Upper lobe of right lung (tissue), 1 donor: ENCODE measurements around the gene IGF1R. TPM values are rescaled to one million over a fixed set of nuclear protein-coding genes. Genes with fewer than 3 reads are reported as not detected.

ENCODE experiments used
- ATAC-seq: fragments of 200-7000 bp; cut with Tn5 transposase; one replicate; pipeline ENCODE4 v1.9.1; 2020; ENCODE audit warnings: mild to moderate bottlenecking, moderate library complexity
- DNase-seq: peaks from one replicate; pipeline ENCODE4 v3.0.0-alpha.2; 2020
- H3K27ac ChIP-seq: fragments of 200-600 bp; one replicate; pipeline ENCODE4 v1.8.0; 2022
- H3K27me3 ChIP-seq: fragments of 200-600 bp; one replicate; pipeline ENCODE4 v1.8.0; 2022; ENCODE audit warnings: mild to moderate bottlenecking
- H3K36me3 ChIP-seq: fragments of 200-600 bp; one replicate; pipeline ENCODE4 v1.8.0; 2022
- H3K4me1 ChIP-seq: fragments of 200-600 bp; one replicate; pipeline ENCODE4 v1.8.0; 2022
- H3K4me3 ChIP-seq: fragments of 200-600 bp; one replicate; pipeline ENCODE4 v1.8.0; 2022; ENCODE audit warnings: mild to moderate bottlenecking
- H3K9me3 ChIP-seq: fragments of 200-600 bp; one replicate; pipeline ENCODE4 v1.8.0; 2022
- CTCF ChIP-seq: fragments of 200-600 bp; IDR thresholded peaks from one replicate; pipeline ENCODE4 v1.8.0; 2022; ENCODE audit warnings: antibody characterized with exemption
- intact Hi-C: fragments of 100-400 bp; cut with DNase I; formaldehyde crosslinking; loops from one replicate; pipeline ENCODE4 v1.11.0; 2022
- total RNA-seq: library from RNA; stranded (reverse); fragmentation: NEBNext Ultra II Directional; extraction: Animal tissue kit (Norgen Biotek cat#: 25700); gene quantifications from one replicate; pipeline ENCODE4 v1.2.1, GENCODE V29; 2021
- donor health status: DM: no; HTN: yes; CAD: no; lungs with severe emphysema.

Gene IGF1R
- total RNA-seq, 1 donor from 2014 or later, result 40.0 TPM

- DNase-seq, result no peak
- peak; percentile 15 for ATAC-seq
These were observed 160.9 kb downstream of the IGF1R start for GRCh38 chr15:98809273-98809672.

DNA sequence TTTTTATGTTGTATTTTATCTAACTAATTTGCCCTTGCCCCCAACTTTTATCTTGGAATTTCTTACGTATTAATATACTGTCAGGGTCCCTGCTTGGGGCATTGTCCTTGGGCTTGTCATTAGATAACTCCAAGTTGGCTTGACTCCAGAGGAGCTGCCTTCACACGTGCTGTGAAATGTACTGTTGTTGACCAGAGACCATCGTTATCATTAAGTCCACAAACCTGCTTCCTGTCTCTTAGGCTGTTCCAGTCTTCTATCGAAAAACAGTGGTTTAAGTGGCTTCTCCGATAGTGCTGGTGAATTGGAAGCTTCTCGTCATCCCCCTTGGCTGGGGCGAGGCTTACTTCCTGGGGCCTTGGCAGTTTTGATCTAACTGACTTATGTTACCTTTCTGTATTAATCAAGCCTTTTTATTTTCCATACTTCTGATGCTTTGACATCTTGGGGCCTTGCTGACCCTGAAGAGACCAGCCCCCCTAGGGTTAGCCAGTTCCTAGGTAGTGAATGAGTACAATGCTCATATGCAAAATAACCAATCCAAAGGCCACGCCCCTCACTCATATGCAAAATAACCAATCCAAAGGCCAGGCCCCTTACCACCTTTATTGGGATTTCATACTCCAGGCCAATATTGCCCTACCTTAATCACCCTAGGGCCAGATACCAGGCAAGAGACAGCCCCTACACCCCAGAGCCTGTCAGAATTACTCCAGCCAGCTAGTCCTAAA, 164.5 kb downstream of the IGF1R start:
- H3K4me3 ChIP-seq, result no peak overlapping the region
- no peaks in the 10 kb centered on the region for H3K9me3 ChIP-seq
- no peaks in the 10 kb centered on the region for H3K36me3 ChIP-seq
- peaks cover 7% of the 10 kb centered on the region for H3K4me1 ChIP-seq
- H3K27ac ChIP-seq, result no peak overlapping the region
- intact Hi-C loops, result no loop called here
- DNase-seq, result no peak
- no peak for TF ChIP-seq CTCF
- no peaks in the 10 kb centered on the region for H3K27me3 ChIP-seq
- no peak for ATAC-seq

More at GRCh38 chr15:98809273-98809672, 160.9 kb downstream of the IGF1R start:
- TF ChIP-seq CTCF, result no peak
- Histone ChIP-seq H3K4me3 (no peak overlapping the region), H3K36me3 (no peaks in the 10 kb centered on the region), H3K4me1 (peaks cover 7% of the 10 kb centered on the region), H3K27me3 (no peaks in the 10 kb centered on the region), H3K9me3 (no peaks in the 10 kb centered on the region), H3K27ac (no peak overlapping the region)
- intact Hi-C loops, result no loop called here

- H3K27ac ChIP-seq, result no peak overlapping the region
These were observed 165.6 kb downstream of the IGF1R start for GRCh38 chr15:98813951-98814350.

DNA sequence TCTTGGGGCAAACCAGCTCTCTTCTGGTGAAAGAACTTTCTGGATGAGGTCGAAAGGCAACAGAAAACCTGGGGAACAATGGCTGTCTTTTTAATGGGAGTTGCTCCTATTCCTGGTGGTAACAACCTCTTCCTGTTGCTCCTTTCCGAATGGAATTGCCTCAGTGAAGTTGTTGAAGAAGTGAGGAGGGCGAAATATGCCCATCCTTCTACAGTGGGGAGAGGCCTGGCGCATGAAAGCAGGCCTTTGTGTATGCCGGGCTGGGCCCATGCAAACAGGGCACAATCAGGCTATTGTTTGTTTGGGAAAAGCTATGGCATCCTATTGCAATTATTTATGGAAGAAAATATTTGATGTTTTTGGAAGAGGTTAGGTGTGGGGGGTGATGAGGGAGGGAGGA, 166.9 kb downstream of the IGF1R start:
- intact Hi-C loops, result no loop called here
- no peak overlapping the region for H3K27ac ChIP-seq
- H3K9me3 ChIP-seq, result no peaks in the 10 kb centered on the region
- no peak for DNase-seq
- no peaks in the 10 kb centered on the region for H3K27me3 ChIP-seq
- no peak for TF ChIP-seq CTCF
- ATAC-seq, result no peak
- no peak overlapping the region for H3K4me3 ChIP-seq
- H3K4me1 ChIP-seq, result no peaks in the 10 kb centered on the region
- H3K36me3 ChIP-seq, result no peaks in the 10 kb centered on the region

More at GRCh38 chr15:98813951-98814350, 165.6 kb downstream of the IGF1R start:
- Histone ChIP-seq H3K36me3 (no peaks in the 10 kb centered on the region), H3K4me3 (no peak overlapping the region), H3K4me1 (peaks cover 6% of the 10 kb centered on the region), H3K9me3 (no peaks in the 10 kb centered on the region), H3K27me3 (no peaks in the 10 kb centered on the region)
- DNase-seq (no peak), ATAC-seq (no peak)
- intact Hi-C loops, result no loop called here
- TF ChIP-seq CTCF, result no peak

DNA sequence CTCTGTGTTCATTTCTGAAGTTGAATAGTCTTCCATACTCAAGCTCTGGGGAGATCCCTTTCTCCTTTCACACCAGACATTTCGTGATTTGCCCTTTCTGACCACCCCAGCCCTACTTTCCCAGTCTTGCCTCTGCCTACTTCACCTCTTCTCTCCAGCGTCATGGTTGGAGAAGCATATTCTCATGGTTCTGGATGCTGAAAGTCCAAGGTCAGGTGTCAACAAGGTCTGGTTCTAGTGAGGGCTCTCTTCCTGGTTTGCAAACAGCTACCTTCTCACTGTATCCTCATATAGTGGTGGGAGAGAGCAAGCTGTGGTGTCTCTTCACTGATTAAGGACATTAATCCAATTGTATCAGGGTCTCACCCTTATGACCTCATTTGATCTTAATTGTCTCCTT, 169.4 kb downstream of the IGF1R start:
- intact Hi-C loops, result no loop called here
- ATAC-seq, result no peak

More for the DNA sequence above, 169.4 kb downstream of the IGF1R start:
- no peaks in the 10 kb centered on the region for H3K27me3 ChIP-seq
- no peaks in the 10 kb centered on the region for H3K4me1 ChIP-seq
- no peak for TF ChIP-seq CTCF
- no peak for DNase-seq
- no peak overlapping the region for H3K27ac ChIP-seq
- no peak overlapping the region for H3K4me3 ChIP-seq
- H3K9me3 ChIP-seq, result no peaks in the 10 kb centered on the region
- H3K36me3 ChIP-seq, result no peaks in the 10 kb centered on the region
